DMS114 treated with DMSO at 0.1 percent for 48 hours (cell line): ENCODE results near the gene BABAM2.

Source experiments
- DNase-seq: peaks from one replicate; lab custom pipeline; 2025; ENCODE audit not compliant: unreplicated experiment; lab: John Stamatoyannopoulos, UW

BABAM2 gene

GRCh38 chr2:27909901-27910300 is 19.4 kb downstream of the BABAM2 start:
- no peak for DNase-seq

- DNase-seq, result no peak
These were observed 21.1 kb downstream of the BABAM2 start for GRCh38 chr2:27911458-27912210.

- DNase-seq, result no peak
These were observed 22.0 kb downstream of the BABAM2 start for GRCh38 chr2:27912512-27912911.

GRCh38 chr2:27914041-27914804 is 23.7 kb downstream of the BABAM2 start:
- no peak for DNase-seq

- DNase-seq, result no peak
These were observed 24.3 kb downstream of the BABAM2 start for GRCh38 chr2:27914805-27915175.

GRCh38 chr2:27915191-27915590 is 24.7 kb downstream of the BABAM2 start:
- no peak for DNase-seq

GRCh38 chr2:27915874-27916273 is 25.3 kb downstream of the BABAM2 start:
- no peak for DNase-seq

- DNase-seq, result no peak
These were observed 25.9 kb downstream of the BABAM2 start for GRCh38 chr2:27916293-27916995.

GRCh38 chr2:27920148-27920885 is 29.8 kb downstream of the BABAM2 start:
- no peak for DNase-seq

GRCh38 chr2:27921424-27921823 is 30.9 kb downstream of the BABAM2 start:
- DNase-seq, result no peak

- no peak for DNase-seq
These were observed 31.5 kb downstream of the BABAM2 start for GRCh38 chr2:27921880-27922547.

- DNase-seq, result no peak
These were observed 32.3 kb downstream of the BABAM2 start for GRCh38 chr2:27922842-27923241.

GRCh38 chr2:27925766-27926472 is 35.4 kb downstream of the BABAM2 start:
- no peak for DNase-seq

- no peak for DNase-seq
These were observed 39.5 kb downstream of the BABAM2 start for GRCh38 chr2:27929916-27930486.

- no peak for DNase-seq
These were observed 40.9 kb downstream of the BABAM2 start for GRCh38 chr2:27931361-27931950.

- no peak for DNase-seq
These were observed 41.9 kb downstream of the BABAM2 start for GRCh38 chr2:27932396-27932795.

GRCh38 chr2:27935026-27935425 is 44.5 kb downstream of the BABAM2 start:
- no peak for DNase-seq

GRCh38 chr2:27940090-27940671 is 49.7 kb downstream of the BABAM2 start:
- no peak for DNase-seq

- no peak for DNase-seq
These were observed 50.5 kb downstream of the BABAM2 start for GRCh38 chr2:27940982-27941381.
